K562 (cell line): Measurements from ENCODE around the gene MYOZ2. TPM values are rescaled to one million over a fixed set of nuclear protein-coding genes. Genes with fewer than 3 reads are reported as not detected.

Experiments used
- ATF1 ChIP-seq, 2 experiments: fragments of 450-650 bp in 1 of 2; IDR thresholded peaks; 2 replicates each; pipeline ENCODE4 v1.6.1; 2016; ENCODE audit warnings: missing compliant biosample characterization in 1 of 2, missing genetic modification characterization in 1 of 2
- JUND ChIP-seq, 2 experiments: IDR thresholded peaks; 2 replicates in 1 of 2; 3 replicates in 1 of 2; pipeline ENCODE4 v1.6.1; 2011; ENCODE audit warnings: borderline replicate concordance in 2 of 2, low read depth in 2 of 2, low read length in 2 of 2, improper control_type of control experiment in 1 of 2, missing biosample characterization in 1 of 2, missing genetic modification characterization in 1 of 2, missing genetic modification reagents in 1 of 2
- MCM2 ChIP-seq: fragments of 450-650 bp; IDR thresholded peaks from 2 replicates; pipeline ENCODE4 v1.6.1; 2017; ENCODE audit warnings: low read depth, mild to moderate bottlenecking
- NBN ChIP-seq: fragments of 450-650 bp; IDR thresholded peaks from 2 replicates; pipeline ENCODE4 v1.6.1; 2016; ENCODE audit warnings: low read depth, mild to moderate bottlenecking
- OTX1 ChIP-seq: fragments of 450-650 bp; formaldehyde crosslinking; IDR thresholded peaks from 2 replicates; pipeline ENCODE4 v1.4.0; 2022; ENCODE audit warnings: mild to moderate bottlenecking
- POLR2G ChIP-seq: fragments of 200-400 bp; formaldehyde crosslinking; IDR thresholded peaks from 2 replicates; pipeline ENCODE4 v1.6.1; 2017; ENCODE audit warnings: low read depth, mild to moderate bottlenecking, antibody characterized with exemption, low read length, moderate library complexity
- RBM17 ChIP-seq: fragments of 200-400 bp; formaldehyde crosslinking; IDR thresholded peaks from 2 replicates; pipeline ENCODE4 v1.6.1; 2017; ENCODE audit warnings: low read depth, mild to moderate bottlenecking, low read length, borderline replicate concordance
- SRSF7 ChIP-seq: fragments of 200-400 bp; formaldehyde crosslinking; optimal IDR thresholded peaks from 2 replicates; pipeline ENCODE3; 2017; ENCODE audit warnings: mild to moderate bottlenecking, low read depth, low read length
- ZFX ChIP-seq: sonication (generic); formaldehyde crosslinking; IDR thresholded peaks from 2 replicates; pipeline ENCODE4 v1.8.0; 2022; ENCODE audit warnings: mild to moderate bottlenecking, missing genetic modification reagents, moderate library complexity
- ZKSCAN1 ChIP-seq: fragments of 150-350 bp; IDR thresholded peaks from 2 replicates; pipeline ENCODE4 v1.6.1; 2016; ENCODE audit warnings: low read depth, low read length
- polyA plus RNA-seq, 8 experiments: library from polyadenylated mRNA; depleted of rRNA in 4 of 8; stranded (reverse) in 5 of 8; unstranded in 3 of 8; fragments of >200 nt; fragmentation: Nextera tagmentation in 2 of 8; fragmentation: Illumina TruSeq in 1 of 8; extraction: Ambion mirVana in 2 of 8; extraction: Trizol in 1 of 8; gene quantifications; 2 replicates each; pipeline versions ENCODE4 v1.2.1 to v1.2.3, GENCODE V29; 2011 to 2014; ENCODE audit warnings: inconsistent platforms in 1 of 8, missing spikeins in 1 of 8
- total RNA-seq, 7 experiments: library from RNA; depleted of rRNA in 6 of 7; stranded (reverse); fragments of >200 nt in 6 of 7; fragmentation: Illumina TruSeq in 2 of 7; extraction: Trizol in 2 of 7; gene quantifications; 2 replicates each; pipeline versions ENCODE4 v1.2.1 to v1.2.3, GENCODE V29; 2011 to 2021; ENCODE audit warnings: low replicate concordance in 1 of 7
- TF ChIP-seq, protein P1 (sequence below): fragments of 150-350 bp; conservative IDR thresholded peaks from 2 replicates; pipeline ENCODE4 v1.6.1; 2014; ENCODE audit warnings: low read length
- TF ChIP-seq, protein P2 (sequence below): fragments of 250-450 bp; sonication (Bioruptor Pico); IDR thresholded peaks from 2 replicates; pipeline ENCODE4 v1.5.0; 2022; ENCODE audit warnings: mild to moderate bottlenecking
- TF ChIP-seq, protein P3 (sequence below): fragments of 450-650 bp; formaldehyde crosslinking; IDR thresholded peaks from 2 replicates; pipeline ENCODE4 v1.4.0; 2022; ENCODE audit warnings: missing genetic modification characterization
- TF ChIP-seq, protein P4 (sequence below): fragments of 250-450 bp; sonication (Bioruptor Pico); IDR thresholded peaks from 2 replicates; pipeline ENCODE4 v1.8.0; 2021; ENCODE audit warnings: borderline replicate concordance, mild to moderate bottlenecking, moderate library complexity; ENCODE audit not compliant: poor library complexity, severe bottlenecking
- TF ChIP-seq, protein P5 (sequence below), 2 experiments: fragments of 250-450 bp in 1 of 2; fragments of 450-650 bp in 1 of 2; sonication (Bioruptor Pico) in 1 of 2; IDR thresholded peaks; 2 replicates each; pipeline versions ENCODE4 v1.6.1 to v1.8.0; 2016 to 2021; ENCODE audit warnings: mild to moderate bottlenecking in 2 of 2, moderate library complexity in 2 of 2, missing compliant biosample characterization in 1 of 2, missing genetic modification characterization in 1 of 2
- TF ChIP-seq, protein P6 (sequence below): sonication (generic); formaldehyde crosslinking; IDR thresholded peaks from 2 replicates; pipeline ENCODE4 v1.8.0; 2022; ENCODE audit warnings: mild to moderate bottlenecking, missing genetic modification reagents

MYOZ2 gene
- total and polyA plus RNA-seq, 9 of the 15 experiments (the other 6 are each of a cell fraction or from before 2014, with no cell fraction given): not detected

DNA sequence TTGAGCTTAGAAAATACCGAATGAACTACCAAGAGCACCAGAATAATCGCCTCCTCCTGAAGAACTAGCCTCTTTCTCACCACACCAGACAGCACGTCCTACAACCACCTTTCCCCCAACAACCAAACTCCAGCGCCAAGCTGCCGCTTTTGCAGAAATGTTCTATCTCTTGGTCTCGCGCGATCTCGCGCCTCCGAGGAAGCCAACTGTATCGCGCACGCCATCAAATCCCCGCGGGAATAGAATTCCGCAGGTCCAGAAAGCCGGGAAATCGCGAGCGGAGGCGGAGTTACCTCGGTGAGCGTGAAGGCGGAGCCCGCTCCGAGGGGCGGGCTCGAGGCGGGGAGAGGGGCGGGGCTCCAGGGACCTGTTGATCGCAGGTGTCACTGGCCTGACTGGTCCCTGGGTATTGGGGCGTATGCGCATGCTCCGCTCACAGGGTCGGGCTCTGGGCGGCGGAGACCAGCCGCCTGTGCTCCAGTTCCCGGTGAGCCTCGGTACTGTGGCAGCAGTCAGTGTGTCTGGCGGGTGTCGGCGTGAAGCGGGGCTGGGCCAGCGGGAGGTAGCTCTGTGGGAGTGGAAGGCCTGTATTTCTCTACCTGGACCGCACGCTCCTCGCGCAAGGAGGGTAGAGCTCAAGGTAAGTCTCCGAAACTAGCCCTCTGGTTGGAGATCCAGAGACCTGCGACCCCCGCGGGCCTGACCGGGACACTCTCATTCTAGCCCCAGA is 76.8 kb downstream of the MYOZ2 start, which contains the start of gene USP53 (continued):
- TF ChIP-seq ATF1 (CRISPR knock-in tag; IDR thresholded peaks at IDR 0.05) (no peak), ATF1 (tag; IDR thresholded peaks at IDR 0.05) (no peak), ZKSCAN1 (no peak; the same call in 1 of the 2 replicates), RBM17 (no peak), OTX1 (CRISPR knock-in tag) (peak; percentile 72), JUND (IDR thresholded peaks at IDR 0.05; ENCODE audit: borderline replicate concordance, low read depth, low read length) (peak; percentile 44), JUND (tag; IDR thresholded peaks at IDR 0.05; ENCODE audit: borderline replicate concordance, low read depth, low read length) (no peak; the same call in 2 of the 3 replicates), SRSF7 (no peak), ZFX (CRISPR knock-in tag) (peak; percentile 95), NBN (0 out of 2 replicates have a peak, but pooled peaks have one; percentile 43), MCM2 (no peak), POLR2G (peak; percentile 97)
- TF ChIP-seq, protein P1, sequence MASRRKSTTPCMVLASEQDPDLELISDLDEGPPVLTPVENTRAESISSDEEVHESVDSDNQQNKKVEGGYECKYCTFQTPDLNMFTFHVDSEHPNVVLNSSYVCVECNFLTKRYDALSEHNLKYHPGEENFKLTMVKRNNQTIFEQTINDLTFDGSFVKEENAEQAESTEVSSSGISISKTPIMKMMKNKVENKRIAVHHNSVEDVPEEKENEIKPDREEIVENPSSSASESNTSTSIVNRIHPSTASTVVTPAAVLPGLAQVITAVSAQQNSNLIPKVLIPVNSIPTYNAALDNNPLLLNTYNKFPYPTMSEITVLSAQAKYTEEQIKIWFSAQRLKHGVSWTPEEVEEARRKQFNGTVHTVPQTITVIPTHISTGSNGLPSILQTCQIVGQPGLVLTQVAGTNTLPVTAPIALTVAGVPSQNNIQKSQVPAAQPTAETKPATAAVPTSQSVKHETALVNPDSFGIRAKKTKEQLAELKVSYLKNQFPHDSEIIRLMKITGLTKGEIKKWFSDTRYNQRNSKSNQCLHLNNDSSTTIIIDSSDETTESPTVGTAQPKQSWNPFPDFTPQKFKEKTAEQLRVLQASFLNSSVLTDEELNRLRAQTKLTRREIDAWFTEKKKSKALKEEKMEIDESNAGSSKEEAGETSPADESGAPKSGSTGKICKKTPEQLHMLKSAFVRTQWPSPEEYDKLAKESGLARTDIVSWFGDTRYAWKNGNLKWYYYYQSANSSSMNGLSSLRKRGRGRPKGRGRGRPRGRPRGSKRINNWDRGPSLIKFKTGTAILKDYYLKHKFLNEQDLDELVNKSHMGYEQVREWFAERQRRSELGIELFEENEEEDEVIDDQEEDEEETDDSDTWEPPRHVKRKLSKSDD: no peak
- TF ChIP-seq, protein P2, sequence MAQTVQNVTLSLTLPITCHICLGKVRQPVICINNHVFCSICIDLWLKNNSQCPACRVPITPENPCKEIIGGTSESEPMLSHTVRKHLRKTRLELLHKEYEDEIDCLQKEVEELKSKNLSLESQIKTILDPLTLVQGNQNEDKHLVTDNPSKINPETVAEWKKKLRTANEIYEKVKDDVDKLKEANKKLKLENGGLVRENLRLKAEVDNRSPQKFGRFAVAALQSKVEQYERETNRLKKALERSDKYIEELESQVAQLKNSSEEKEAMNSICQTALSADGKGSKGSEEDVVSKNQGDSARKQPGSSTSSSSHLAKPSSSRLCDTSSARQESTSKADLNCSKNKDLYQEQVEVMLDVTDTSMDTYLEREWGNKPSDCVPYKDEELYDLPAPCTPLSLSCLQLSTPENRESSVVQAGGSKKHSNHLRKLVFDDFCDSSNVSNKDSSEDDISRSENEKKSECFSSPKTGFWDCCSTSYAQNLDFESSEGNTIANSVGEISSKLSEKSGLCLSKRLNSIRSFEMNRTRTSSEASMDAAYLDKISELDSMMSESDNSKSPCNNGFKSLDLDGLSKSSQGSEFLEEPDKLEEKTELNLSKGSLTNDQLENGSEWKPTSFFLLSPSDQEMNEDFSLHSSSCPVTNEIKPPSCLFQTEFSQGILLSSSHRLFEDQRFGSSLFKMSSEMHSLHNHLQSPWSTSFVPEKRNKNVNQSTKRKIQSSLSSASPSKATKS: no peak
- TF ChIP-seq, protein P3, sequence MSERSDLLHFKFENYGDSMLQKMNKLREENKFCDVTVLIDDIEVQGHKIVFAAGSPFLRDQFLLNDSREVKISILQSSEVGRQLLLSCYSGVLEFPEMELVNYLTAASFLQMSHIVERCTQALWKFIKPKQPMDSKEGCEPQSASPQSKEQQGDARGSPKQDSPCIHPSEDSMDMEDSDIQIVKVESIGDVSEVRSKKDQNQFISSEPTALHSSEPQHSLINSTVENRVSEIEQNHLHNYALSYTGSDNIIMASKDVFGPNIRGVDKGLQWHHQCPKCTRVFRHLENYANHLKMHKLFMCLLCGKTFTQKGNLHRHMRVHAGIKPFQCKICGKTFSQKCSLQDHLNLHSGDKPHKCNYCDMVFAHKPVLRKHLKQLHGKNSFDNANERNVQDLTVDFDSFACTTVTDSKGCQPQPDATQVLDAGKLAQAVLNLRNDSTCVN (CRISPR knock-in tag): peak; percentile 66; the same call in 1 of the 2 replicates
- TF ChIP-seq, protein P4, sequence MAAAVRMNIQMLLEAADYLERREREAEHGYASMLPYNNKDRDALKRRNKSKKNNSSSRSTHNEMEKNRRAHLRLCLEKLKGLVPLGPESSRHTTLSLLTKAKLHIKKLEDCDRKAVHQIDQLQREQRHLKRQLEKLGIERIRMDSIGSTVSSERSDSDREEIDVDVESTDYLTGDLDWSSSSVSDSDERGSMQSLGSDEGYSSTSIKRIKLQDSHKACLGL (CRISPR knock-in tag): no peak
- TF ChIP-seq, protein P5, sequence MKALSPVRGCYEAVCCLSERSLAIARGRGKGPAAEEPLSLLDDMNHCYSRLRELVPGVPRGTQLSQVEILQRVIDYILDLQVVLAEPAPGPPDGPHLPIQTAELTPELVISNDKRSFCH (CRISPR knock-in tag; IDR thresholded peaks at IDR 0.05): no peak
- TF ChIP-seq, protein P5 (tag; IDR thresholded peaks at IDR 0.05): 0 out of 2 replicates have a peak, but pooled peaks have one; percentile 24
- TF ChIP-seq, protein P6, sequence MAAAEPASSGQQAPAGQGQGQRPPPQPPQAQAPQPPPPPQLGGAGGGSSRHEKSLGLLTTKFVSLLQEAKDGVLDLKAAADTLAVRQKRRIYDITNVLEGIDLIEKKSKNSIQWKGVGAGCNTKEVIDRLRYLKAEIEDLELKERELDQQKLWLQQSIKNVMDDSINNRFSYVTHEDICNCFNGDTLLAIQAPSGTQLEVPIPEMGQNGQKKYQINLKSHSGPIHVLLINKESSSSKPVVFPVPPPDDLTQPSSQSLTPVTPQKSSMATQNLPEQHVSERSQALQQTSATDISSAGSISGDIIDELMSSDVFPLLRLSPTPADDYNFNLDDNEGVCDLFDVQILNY (CRISPR knock-in tag): 0 out of 2 replicates have a peak, but pooled peaks have one; percentile 49
